22Rv1 (cell line): ENCODE data around the gene CPD.
"Not testable (repeated sequence)": the region's sequence is repeated elsewhere in the genome, so short reads cannot be mapped to it uniquely, and the experiment has no call there.

ENCODE experiments used
- H3K27ac ChIP-seq: fragments of 450-650 bp; 2 replicates; pipeline ENCODE4 v1.5.1; 2017
- CTCF ChIP-seq: fragments of 450-650 bp; IDR thresholded peaks from 2 replicates; pipeline ENCODE4 v1.5.1; 2017; ENCODE audit warnings: mild to moderate bottlenecking
- ZFX ChIP-seq: fragments of 450-650 bp; IDR thresholded peaks from 2 replicates; pipeline ENCODE4 v1.6.1; 2017; ENCODE audit warnings: antibody characterized with exemption, borderline replicate concordance

Gene CPD

GRCh38 chr17:30345527-30346075 lies 33.1 kb upstream of the CPD start:
- no peak for TF ChIP-seq CTCF
- TF ChIP-seq ZFX: no peak
- peak overlapping the region; percentile 94 for H3K27ac ChIP-seq

GRCh38 chr17:30346221-30346795 lies 32.4 kb upstream of the CPD start:
- peak overlapping the region; percentile 94; the same call in 1 of the 2 replicates for H3K27ac ChIP-seq
- TF ChIP-seq ZFX: no peak
- TF ChIP-seq CTCF: no peak

GRCh38 chr17:30347488-30347887 lies 31.2 kb upstream of the CPD start:
- no peak overlapping the region for H3K27ac ChIP-seq
- TF ChIP-seq ZFX (no peak), CTCF (no peak)

GRCh38 chr17:30349252-30349651 lies 29.5 kb upstream of the CPD start:
- H3K27ac ChIP-seq: no peak overlapping the region
- TF ChIP-seq ZFX: no peak
- TF ChIP-seq CTCF: no peak

- H3K27ac ChIP-seq: not testable (repeated sequence)
These were observed 27.5 kb upstream of the CPD start for GRCh38 chr17:30351263-30351662.

GRCh38 chr17:30351735-30352134 lies 27.0 kb upstream of the CPD start:
- TF ChIP-seq ZFX (no peak), CTCF (no peak)
- no peak overlapping the region for H3K27ac ChIP-seq

GRCh38 chr17:30352240-30352814 lies 26.4 kb upstream of the CPD start:
- no peak overlapping the region for H3K27ac ChIP-seq
- TF ChIP-seq ZFX (no peak), CTCF (no peak)
